IPS-15b (cell line): Measurements from ENCODE around the gene DDAH2.

Experiments used
- H3K27me3 ChIP-seq: one replicate; pipeline ENCODE4 v1.6.1; 2013; ENCODE audit warnings: low read length; ENCODE audit not compliant: control insufficient read depth, insufficient read depth
- H3K36me3 ChIP-seq: one replicate; pipeline ENCODE4 v1.6.1; 2013; ENCODE audit warnings: low read length; ENCODE audit not compliant: control insufficient read depth, insufficient read depth
- H3K4me1 ChIP-seq: one replicate; pipeline ENCODE4 v1.6.1; 2013; ENCODE audit warnings: mild to moderate bottlenecking, low read length; ENCODE audit not compliant: control insufficient read depth, insufficient read depth
- H3K4me3 ChIP-seq: one replicate; pipeline ENCODE4 v1.5.1; 2013; ENCODE audit warnings: low read depth, low read length
- H3K9ac ChIP-seq: one replicate; pipeline ENCODE4 v1.6.1; 2013; ENCODE audit warnings: low read depth, mild to moderate bottlenecking, low read length
- H3K9me3 ChIP-seq: one replicate; pipeline ENCODE4 v1.6.1; 2013; ENCODE audit warnings: mild to moderate bottlenecking, low read length; ENCODE audit not compliant: control insufficient read depth, insufficient read depth

Gene DDAH2

DNA sequence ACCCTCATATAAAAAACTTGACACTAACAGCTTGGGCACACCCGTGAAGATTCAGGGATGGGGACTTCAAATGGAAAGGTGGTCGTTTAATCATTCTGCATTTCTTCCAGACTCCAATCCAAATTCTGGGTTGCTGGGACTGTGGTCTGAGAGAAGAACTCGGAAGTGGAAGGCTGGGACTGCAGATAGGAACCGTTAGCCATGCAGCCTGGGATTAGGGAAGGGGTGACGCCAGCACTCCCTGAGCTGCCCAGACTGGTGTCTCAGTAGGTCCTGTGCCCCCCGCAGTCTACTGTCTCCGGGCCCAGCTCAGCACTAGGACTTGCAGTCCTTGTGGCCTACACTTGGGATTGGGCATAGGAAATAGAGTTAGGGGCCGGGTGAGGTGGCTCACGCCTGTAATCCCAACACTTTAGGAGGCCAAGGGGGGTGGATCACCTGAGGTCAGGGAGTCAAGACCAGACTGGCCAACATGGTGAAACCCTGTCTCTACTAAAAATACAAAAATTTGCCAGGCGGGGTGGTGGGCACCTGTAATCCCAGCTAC, 7.7 kb upstream of the DDAH2 start:
- Histone ChIP-seq H3K36me3 (peaks cover 13% of the 10 kb centered on the region), H3K4me3 (peak overlapping the region; percentile 98), H3K27me3 (no peaks in the 10 kb centered on the region), H3K9me3 (no peaks in the 10 kb centered on the region), H3K4me1 (peaks cover 19% of the 10 kb centered on the region), H3K9ac (no peak overlapping the region)

- H3K4me1 ChIP-seq, result peaks cover 19% of the 10 kb centered on the region
- H3K4me3 ChIP-seq, result peak within 1 kb of the TSS; percentile 98
- H3K9me3 ChIP-seq, result no peaks in the 10 kb centered on the region
- peaks cover 11% of the 10 kb centered on the region for H3K36me3 ChIP-seq
- H3K9ac ChIP-seq, result peak within 1 kb of the TSS; percentile 82
- H3K27me3 ChIP-seq, result no peaks in the 10 kb centered on the region
These were observed 7.1 kb upstream of the DDAH2 start, which contains the start of gene CLIC1 for GRCh38 chr6:31736021-31736767. CLIC1 (minus strand) TSS chr6:31736530; CDS start chr6:31736300, 230 bp downstream.

DNA sequence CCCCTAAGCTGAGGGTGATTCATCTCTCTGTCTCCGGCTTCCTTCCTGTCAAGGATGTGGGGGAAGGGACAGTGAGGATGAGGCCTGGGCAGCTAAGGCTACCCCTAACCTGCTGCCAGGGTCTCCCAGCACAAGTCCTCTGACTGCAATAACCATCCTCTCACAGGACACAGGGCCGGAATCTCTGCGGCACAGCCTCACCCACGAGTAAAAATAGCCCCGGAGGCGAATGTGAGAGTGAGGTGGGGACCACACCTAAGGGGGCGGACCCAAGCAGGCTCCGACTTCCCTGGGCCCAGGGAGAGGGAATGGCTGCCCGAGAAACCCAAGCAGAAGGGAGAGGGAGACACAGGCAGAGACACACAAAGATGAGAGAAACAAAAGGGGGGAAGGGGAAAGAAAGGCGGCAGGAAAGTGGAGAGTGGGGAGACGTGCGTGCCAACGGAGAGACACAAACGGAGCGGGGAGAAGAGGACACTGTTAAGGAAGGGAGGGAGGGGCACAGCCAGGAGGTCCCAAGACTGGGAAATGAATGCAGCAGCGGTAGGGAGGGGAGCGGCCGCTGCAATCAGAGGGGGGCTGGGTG, 5.8 kb upstream of the DDAH2 start:
- peak overlapping the region; percentile 98 for H3K4me3 ChIP-seq
- H3K9me3 ChIP-seq, result no peaks in the 10 kb centered on the region
- H3K36me3 ChIP-seq, result peaks cover 15% of the 10 kb centered on the region
- H3K4me1 ChIP-seq, result peaks cover 15% of the 10 kb centered on the region
- H3K9ac ChIP-seq, result peak overlapping the region; percentile 82
- H3K27me3 ChIP-seq, result no peaks in the 10 kb centered on the region

GRCh38 chr6:31734247-31734820, 5.2 kb upstream of the DDAH2 start:
- peaks cover 15% of the 10 kb centered on the region for H3K4me1 ChIP-seq
- no peaks in the 10 kb centered on the region for H3K9me3 ChIP-seq
- H3K36me3 ChIP-seq, result peaks cover 15% of the 10 kb centered on the region
- H3K27me3 ChIP-seq, result no peaks in the 10 kb centered on the region
- H3K9ac ChIP-seq, result no peak overlapping the region
- peak overlapping the region; percentile 98 for H3K4me3 ChIP-seq

GRCh38 chr6:31733734-31734133, 4.6 kb upstream of the DDAH2 start:
- Histone ChIP-seq H3K4me1 (peaks cover 15% of the 10 kb centered on the region), H3K36me3 (peaks cover 15% of the 10 kb centered on the region), H3K9ac (no peak overlapping the region), H3K27me3 (no peaks in the 10 kb centered on the region), H3K4me3 (no peak overlapping the region), H3K9me3 (no peaks in the 10 kb centered on the region)

DNA sequence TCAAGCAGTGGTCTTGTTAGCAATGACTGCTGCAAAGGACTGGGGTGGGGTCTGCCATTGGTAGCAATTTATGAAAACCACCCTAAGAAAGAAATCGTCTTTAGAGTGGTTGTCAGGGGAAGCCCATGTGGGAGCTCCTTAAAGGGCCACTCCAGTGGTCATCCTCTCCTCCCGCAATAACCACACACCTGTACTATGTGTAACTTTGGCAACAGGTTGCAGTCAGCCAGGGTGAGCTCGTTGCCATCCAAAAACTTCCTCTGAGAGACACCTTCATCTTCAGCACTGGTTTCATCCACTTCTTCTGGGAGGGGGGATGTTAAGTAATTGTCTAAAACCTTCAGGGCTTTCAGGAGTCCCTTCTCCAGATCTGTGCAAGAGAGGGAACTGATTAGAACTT, 2.9 kb upstream of the DDAH2 start:
- H3K4me1 ChIP-seq, result peaks cover 9% of the 10 kb centered on the region
- no peaks in the 10 kb centered on the region for H3K27me3 ChIP-seq
- H3K4me3 ChIP-seq, result no peak overlapping the region
- H3K36me3 ChIP-seq, result peaks cover 15% of the 10 kb centered on the region
- H3K9me3 ChIP-seq, result no peaks in the 10 kb centered on the region
- no peak overlapping the region for H3K9ac ChIP-seq

DNA sequence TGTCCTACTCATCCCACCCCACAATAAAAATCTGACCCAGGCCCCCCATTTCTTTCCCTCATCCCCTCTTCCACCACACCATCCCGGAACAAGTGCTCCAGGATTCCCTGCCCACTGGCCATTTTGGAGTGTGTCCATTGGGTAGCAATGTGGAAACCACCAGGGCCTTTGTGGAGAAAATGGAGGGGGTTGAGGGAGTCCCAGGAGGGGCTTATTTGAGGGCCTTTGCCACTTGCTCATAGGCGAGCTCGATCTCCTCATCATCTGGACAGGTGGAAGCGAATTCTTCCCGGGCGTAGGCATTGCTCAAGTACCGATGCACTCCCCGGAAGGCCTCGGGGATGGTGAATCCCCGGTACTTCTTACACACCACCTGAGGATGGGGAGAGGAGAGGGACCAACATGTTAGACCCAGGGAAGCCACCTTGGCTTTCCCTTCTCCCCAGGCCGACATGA, 1.6 kb upstream of the DDAH2 start:
- no peak overlapping the region for H3K9ac ChIP-seq
- peak overlapping the region; percentile 93 for H3K4me3 ChIP-seq
- peaks cover 19% of the 10 kb centered on the region for H3K36me3 ChIP-seq
- H3K27me3 ChIP-seq, result no peaks in the 10 kb centered on the region
- H3K4me1 ChIP-seq, result peaks cover 5% of the 10 kb centered on the region
- no peaks in the 10 kb centered on the region for H3K9me3 ChIP-seq

GRCh38 chr6:31729979-31730630, 1.0 kb upstream of the DDAH2 start:
- H3K9ac ChIP-seq, result peak overlapping the region; percentile 26
- no peaks in the 10 kb centered on the region for H3K9me3 ChIP-seq
- H3K4me3 ChIP-seq, result peak overlapping the region; percentile 93
- no peaks in the 10 kb centered on the region for H3K27me3 ChIP-seq
- peaks cover 5% of the 10 kb centered on the region for H3K4me1 ChIP-seq
- H3K36me3 ChIP-seq, result peaks cover 19% of the 10 kb centered on the region

GRCh38 chr6:31729515-31729978, 448 bp upstream of the DDAH2 start:
- Histone ChIP-seq H3K9me3 (no peaks in the 10 kb centered on the region), H3K27me3 (no peaks in the 10 kb centered on the region), H3K9ac (peak overlapping the region; percentile 26), H3K4me3 (peak overlapping the region; percentile 93), H3K4me1 (peaks cover 5% of the 10 kb centered on the region), H3K36me3 (peaks cover 19% of the 10 kb centered on the region)

- H3K4me3 ChIP-seq, result peak overlapping the region; percentile 93
- no peak overlapping the region for H3K9ac ChIP-seq
- peaks cover 8% of the 10 kb centered on the region for H3K36me3 ChIP-seq
- no peaks in the 10 kb centered on the region for H3K27me3 ChIP-seq
- H3K9me3 ChIP-seq, result no peaks in the 10 kb centered on the region
- no peaks in the 10 kb centered on the region for H3K4me1 ChIP-seq
These were observed 1.1 kb downstream of the DDAH2 start for GRCh38 chr6:31727717-31728671.
